Kidney (tissue), 14 donors: ENCODE results near the gene HLA-DOB. TPM values are rescaled to one million over a fixed set of nuclear protein-coding genes. Genes with fewer than 3 reads are reported as not detected.

ENCODE experiments used
- DNase-seq, 5 donors: peaks; one replicate each; pipeline ENCODE4 v3.0.0-alpha.2; 2013 to 2020
- FAIRE-seq: peaks from 2 replicates; lab custom pipeline; 2012; peaks lifted over from hg19 to GRCh38; lab: Jason Lieb, UNC
- H3K27ac ChIP-seq, 2 donors: one replicate each; pipeline ENCODE4 v1.7.0; 2013; ENCODE audit warnings: low read depth in 2 of 2, low read length in 2 of 2, inconsistent platforms in 1 of 2
- H3K27me3 ChIP-seq: one replicate; pipeline ENCODE4 v1.7.1; 2013; ENCODE audit warnings: low read length, inconsistent platforms; ENCODE audit not compliant: control insufficient read depth, insufficient read depth
- H3K36me3 ChIP-seq, 3 donors: one replicate each; pipeline versions ENCODE4 v1.7.0 to v1.7.1; 2013; ENCODE audit warnings: low read length in 3 of 3, control low read depth in 1 of 3, inconsistent platforms in 1 of 3; ENCODE audit not compliant: insufficient read depth in 3 of 3, control insufficient read depth in 2 of 3
- H3K4me1 ChIP-seq, 3 donors: one replicate each; pipeline versions ENCODE4 v1.7.0 to v1.7.1; 2013; ENCODE audit warnings: low read length in 3 of 3, inconsistent platforms in 1 of 3, low read depth in 1 of 3; ENCODE audit not compliant: control insufficient read depth in 2 of 3, insufficient read depth in 2 of 3
- H3K4me3 ChIP-seq, 3 donors: one replicate each; pipeline versions ENCODE4 v1.7.0 to v1.8.1; 2013; ENCODE audit warnings: low read length in 3 of 3, control low read depth in 1 of 3, inconsistent platforms in 1 of 3
- H3K9ac ChIP-seq, 3 donors: one replicate each; pipeline versions ENCODE4 v1.7.0 to v1.7.1; 2013; ENCODE audit warnings: low read length in 3 of 3, control low read depth in 1 of 3, inconsistent platforms in 1 of 3
- H3K9me3 ChIP-seq, 3 donors: one replicate each; pipeline versions ENCODE4 v1.7.0 to v1.7.1; 2013; ENCODE audit warnings: low read length in 3 of 3, control low read depth in 1 of 3, inconsistent platforms in 1 of 3; ENCODE audit not compliant: control insufficient read depth in 2 of 3, insufficient read depth in 1 of 3
- CTCF ChIP-seq: IDR thresholded peaks from 3 replicates; pipeline ENCODE4 v1.5.1; 2012; ENCODE audit warnings: mild to moderate bottlenecking, moderate library complexity, borderline replicate concordance; ENCODE audit not compliant: insufficient read depth; ENCODE audit errors: extremely low read depth
- intact Hi-C: fragments of 100-400 bp; cut with DNase I; formaldehyde crosslinking; loops from one replicate; pipeline ENCODE4 v1.11.1; 2022
- polyA plus RNA-seq: library from polyadenylated mRNA; stranded (reverse); fragments of 350-450 nt; fragmentation: Illumina TruSeq; extraction: RNeasy Lipid Tissue Mini Kit (QIAGEN cat#74804); gene quantifications from one replicate; pipeline ENCODE4 v1.2.3, GENCODE V29; 2014; ENCODE audit warnings: low read depth, low replicate concordance; ENCODE audit not compliant: insufficient read depth
- total RNA-seq: library from RNA; stranded (reverse); fragmentation: NEBNext Ultra II Directional; extraction: Animal tissue kit (Norgen Biotek cat#: 25700); gene quantifications from one replicate; pipeline ENCODE4 v1.2.1, GENCODE V29; 2021
- donor health status: control.
- donor health status: control.
- donor health status: control.
- donor health status: control.
- donor health status: control.
- donor health status: DM: yes; HTN: yes; CAD: no.
- donor health status: Normal renal cell carcinoma (clear cell type).

HLA-DOB gene
- total and polyA plus RNA-seq, 2 donors from 2014 or later = 1.9 to 6.1 TPM

- DNase-seq = no peak
- no peak overlapping the region for H3K9ac ChIP-seq
- intact Hi-C loops = no loop called here
- no peak overlapping the region for H3K4me3 ChIP-seq
- FAIRE-seq = no peak
- no peaks in the 10 kb centered on the region for H3K9me3 ChIP-seq
- peaks cover 0 to 12% (median 4%) of the 10 kb centered on the region in 3 donors for H3K4me1 ChIP-seq
- H3K36me3 ChIP-seq = peaks cover 0 to 32% (median 30%) of the 10 kb centered on the region in 3 donors
- H3K27me3 ChIP-seq = peaks cover 2% of the 10 kb centered on the region
- H3K27ac ChIP-seq = no peak overlapping the region
- TF ChIP-seq CTCF = no peak
Observed at GRCh38 chr6:32849126-32849525, 32.3 kb upstream of the HLA-DOB start.

GRCh38 chr6:32847795-32848194 is 31.0 kb upstream of the HLA-DOB start:
- DNase-seq = no peak
- H3K4me1 ChIP-seq = peaks cover 0 to 15% (median 4%) of the 10 kb centered on the region in 3 donors

GRCh38 chr6:32847004-32847403 is 30.2 kb upstream of the HLA-DOB start:
- H3K4me3 ChIP-seq = no peak overlapping the region
- intact Hi-C loops = no loop called here
- DNase-seq = no peak
- no peak for FAIRE-seq
- peaks cover 0 to 32% (median 30%) of the 10 kb centered on the region in 3 donors for H3K36me3 ChIP-seq
- H3K27ac ChIP-seq = no peak overlapping the region
- H3K27me3 ChIP-seq = peaks cover 2% of the 10 kb centered on the region
- no peaks in the 10 kb centered on the region for H3K9me3 ChIP-seq
- no peak overlapping the region for H3K9ac ChIP-seq
- TF ChIP-seq CTCF = no peak
- H3K4me1 ChIP-seq = peaks cover 0 to 15% (median 0%) of the 10 kb centered on the region in 3 donors

More at GRCh38 chr6:32847795-32848194, 31.0 kb upstream of the HLA-DOB start:
- H3K9me3 ChIP-seq = no peaks in the 10 kb centered on the region
- no peak for FAIRE-seq
- TF ChIP-seq CTCF = no peak
- intact Hi-C loops = no loop called here
- peaks cover 0 to 32% (median 30%) of the 10 kb centered on the region in 3 donors for H3K36me3 ChIP-seq
- H3K27me3 ChIP-seq = peaks cover 2% of the 10 kb centered on the region
- no peak overlapping the region for H3K27ac ChIP-seq
- H3K9ac ChIP-seq = no peak overlapping the region
- H3K4me3 ChIP-seq = no peak overlapping the region

GRCh38 chr6:32845384-32845884 is 28.6 kb upstream of the HLA-DOB start:
- FAIRE-seq = no peak
- H3K4me3 ChIP-seq = peak overlapping the region in 1 of 3 donors; percentile 93
- peak overlapping the region in 1 of 3 donors; percentile 98 for H3K9ac ChIP-seq
- DNase-seq = no peak
- no peak for TF ChIP-seq CTCF
- peak overlapping the region in 1 of 2 donors; percentile 97 for H3K27ac ChIP-seq
- no peaks in the 10 kb centered on the region for H3K9me3 ChIP-seq
- no peaks in the 10 kb centered on the region for H3K27me3 ChIP-seq
- peaks cover 0 to 15% (median 0%) of the 10 kb centered on the region in 3 donors for H3K4me1 ChIP-seq
- intact Hi-C loops = no loop called here
- H3K36me3 ChIP-seq = peaks cover 0 to 33% (median 28%) of the 10 kb centered on the region in 3 donors
